AG10803 (cell line): Measurements from ENCODE around the gene PAK2.
A peak's percentile ranks its signal among the peaks of the same experiment; 100 is the strongest.
"Not testable (repeated sequence)": the region's sequence is repeated elsewhere in the genome, so short reads cannot be mapped to it uniquely, and the experiment has no call there.

Experiments
- DNase-seq: peaks from one replicate; pipeline ENCODE4 v3.0.0; 2010; ENCODE audit warnings: low read depth
- H3K4me3 ChIP-seq: 2 replicates; pipeline ENCODE4 v1.5.1; 2011; ENCODE audit warnings: mild to moderate bottlenecking, low read length, control low read depth
- CTCF ChIP-seq: conservative IDR thresholded peaks from 2 replicates; pipeline ENCODE4 v1.5.1; 2011; ENCODE audit warnings: mild to moderate bottlenecking, low read length, control low read depth, inconsistent platforms

PAK2 gene

GRCh38 chr3:196736670-196737374 is 2.8 kb upstream of the PAK2 start:
- no peak overlapping the region for H3K4me3 ChIP-seq
- no peak for DNase-seq
- TF ChIP-seq CTCF, result no peak

GRCh38 chr3:196737655-196738054 is 2.0 kb upstream of the PAK2 start:
- TF ChIP-seq CTCF, result no peak
- H3K4me3 ChIP-seq, result no peak overlapping the region
- no peak for DNase-seq

GRCh38 chr3:196740481-196741248 is 1.0 kb downstream of the PAK2 start:
- peak; percentile 67 for DNase-seq
- no peak for TF ChIP-seq CTCF
- H3K4me3 ChIP-seq, result peak overlapping the region; percentile 73

GRCh38 chr3:196741249-196741889 is 1.7 kb downstream of the PAK2 start:
- peak overlapping the region; percentile 73 for H3K4me3 ChIP-seq
- no peak for DNase-seq
- no peak for TF ChIP-seq CTCF

- not testable (repeated sequence) for DNase-seq, H3K4me3 ChIP-seq
These were observed 3.9 kb downstream of the PAK2 start for GRCh38 chr3:196743569-196743968.

- no peak for DNase-seq
- no peak overlapping the region for H3K4me3 ChIP-seq
- TF ChIP-seq CTCF, result no peak
These were observed 9.5 kb downstream of the PAK2 start for GRCh38 chr3:196749125-196749524.

GRCh38 chr3:196753201-196753600 is 13.5 kb downstream of the PAK2 start:
- DNase-seq, result no peak
- TF ChIP-seq CTCF, result no peak
- no peak overlapping the region for H3K4me3 ChIP-seq
